ENCODE results near the gene GNB1L.

GNB1L gene

GRCh38 chr22:19859861-19860510 lies 5.3 kb upstream of the GNB1L start:
- no peak for DNase-seq

- no peak for DNase-seq
These were observed 2.7 kb upstream of the GNB1L start for GRCh38 chr22:19857382-19857781.

DNA sequence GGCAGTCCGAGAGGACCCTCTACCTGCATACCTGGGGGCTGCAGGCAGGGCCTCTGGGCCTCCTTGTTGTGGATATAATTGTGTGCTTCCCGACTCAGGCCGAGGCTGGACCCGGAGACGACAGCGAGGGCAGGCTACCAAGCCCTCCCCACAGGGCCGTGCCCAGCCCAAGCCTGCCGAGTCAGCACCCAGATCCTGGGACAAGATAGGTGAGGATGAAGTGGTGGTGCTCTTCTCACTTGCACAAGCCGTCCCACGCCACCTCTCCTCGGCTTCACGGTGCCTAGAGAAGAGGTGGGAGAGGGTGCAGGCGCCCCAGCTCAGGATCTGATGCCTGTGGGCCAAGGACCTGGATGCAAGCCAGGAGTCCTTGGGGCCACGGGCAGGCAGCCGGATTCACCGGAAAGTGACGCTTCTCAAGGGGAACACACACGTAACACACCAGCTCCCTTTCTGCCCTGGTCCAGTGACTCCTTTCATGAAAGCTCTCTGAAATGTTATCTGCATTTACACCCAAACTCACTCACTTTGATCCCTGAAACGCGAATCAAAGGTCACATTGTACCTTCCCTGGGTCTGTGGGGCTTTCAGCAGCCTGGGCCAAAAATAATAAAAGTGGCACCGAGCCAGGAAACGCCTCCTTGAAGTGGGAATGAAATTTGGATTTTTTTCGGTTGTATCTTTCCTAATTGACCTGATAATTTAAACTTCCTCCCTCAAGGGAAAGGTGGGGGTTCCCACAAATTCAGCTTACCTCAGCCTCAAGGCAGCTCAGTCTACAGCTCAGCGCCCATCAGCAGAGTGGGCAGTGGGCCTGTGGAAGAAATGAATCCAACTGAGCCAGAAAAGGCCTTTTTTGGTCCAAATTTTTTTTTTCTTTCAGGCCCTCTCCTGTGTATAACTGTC lies 1.1 kb upstream of the GNB1L start:
- DNase-seq, result peak; percentile 67 to 76

- DNase-seq, result peak in 1 of 2 donors; percentile 39
These were observed 546 bp downstream of the GNB1L start for GRCh38 chr22:19853879-19854777.

DNA sequence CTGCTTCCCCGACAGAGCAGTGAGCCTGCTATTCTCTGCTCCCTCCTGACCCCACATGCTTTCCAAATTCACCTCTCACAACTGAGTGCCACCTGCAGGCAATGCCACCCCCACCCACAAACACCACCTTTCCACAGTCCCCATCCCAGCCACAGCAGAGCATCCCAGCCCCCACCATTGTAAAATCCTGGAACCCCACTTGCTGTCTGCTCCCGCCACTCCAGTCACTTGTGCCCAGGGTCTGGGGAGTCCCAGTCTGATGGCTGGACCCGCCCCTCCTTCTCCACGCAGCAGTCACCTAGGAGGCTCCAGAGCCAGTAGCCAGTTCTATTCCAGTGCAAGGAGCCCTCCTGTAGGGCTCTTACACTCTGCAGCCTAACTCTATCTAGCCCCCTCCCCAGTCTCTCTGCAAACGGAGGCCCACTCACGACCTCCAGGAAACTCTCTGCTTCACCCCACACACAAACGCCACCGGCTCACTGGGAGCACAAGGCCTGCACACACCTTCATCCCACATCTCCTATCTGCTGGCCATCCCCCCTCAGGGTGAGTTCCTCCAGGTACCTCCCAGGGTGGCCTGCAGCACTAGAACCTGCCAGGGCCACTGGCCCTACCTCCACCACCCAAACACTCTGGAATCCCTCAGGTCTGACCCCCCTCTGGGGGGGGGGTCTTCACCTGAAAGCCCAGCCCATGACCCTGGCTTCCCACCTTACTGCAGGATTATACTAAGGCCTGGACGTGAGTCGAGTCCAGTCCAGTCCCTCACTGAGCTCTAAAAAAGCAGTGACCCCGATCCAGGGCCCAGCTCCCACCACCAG lies 1.4 kb downstream of the GNB1L start:
- DNase-seq, result no peak

- DNase-seq, result no peak
These were observed 2.4 kb downstream of the GNB1L start for GRCh38 chr22:19852177-19852781.

DNA sequence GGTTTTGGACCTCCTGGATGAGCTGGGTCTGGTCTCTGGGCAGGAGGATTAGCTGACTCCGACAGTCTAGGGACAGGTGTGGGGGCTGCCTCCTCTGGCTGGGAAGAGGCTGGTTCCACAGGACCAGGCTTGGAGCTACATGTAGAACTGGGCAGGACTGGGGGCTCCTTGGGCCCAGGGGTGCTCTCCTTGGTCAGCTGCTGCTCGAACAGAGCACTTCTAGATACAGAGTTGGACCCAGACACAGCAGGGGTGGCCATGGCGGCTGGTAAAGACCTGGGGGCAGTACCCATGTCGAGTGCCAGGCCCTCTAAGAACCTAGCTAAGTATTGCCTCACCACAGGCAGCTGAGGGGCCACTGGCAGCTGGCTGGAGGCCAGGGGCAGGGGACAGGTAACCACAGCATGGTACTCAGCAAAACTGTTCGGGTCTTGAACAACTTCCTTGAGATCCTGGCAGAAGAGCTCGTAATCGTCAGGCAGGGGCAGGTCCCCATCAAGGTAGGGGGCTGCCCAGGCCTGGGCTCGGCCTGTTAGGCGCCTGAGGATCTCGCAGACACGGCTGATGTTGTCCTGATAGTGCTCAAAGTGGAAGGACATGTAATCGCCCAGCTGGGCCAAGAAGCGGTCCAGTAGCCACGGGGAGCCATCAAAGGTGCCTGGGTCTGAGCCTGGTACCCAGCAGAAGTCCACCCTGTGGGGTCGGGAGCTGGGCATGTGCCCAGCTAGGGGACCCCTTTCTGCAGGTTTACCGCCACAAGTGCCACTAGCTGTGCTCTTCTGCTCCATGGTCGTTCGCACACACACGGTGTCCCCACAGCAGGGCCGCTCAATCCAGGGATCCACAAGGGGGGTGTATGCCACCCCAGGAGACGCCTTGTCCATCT lies 3.1 kb downstream of the GNB1L start:
- DNase-seq, result no peak

DNA sequence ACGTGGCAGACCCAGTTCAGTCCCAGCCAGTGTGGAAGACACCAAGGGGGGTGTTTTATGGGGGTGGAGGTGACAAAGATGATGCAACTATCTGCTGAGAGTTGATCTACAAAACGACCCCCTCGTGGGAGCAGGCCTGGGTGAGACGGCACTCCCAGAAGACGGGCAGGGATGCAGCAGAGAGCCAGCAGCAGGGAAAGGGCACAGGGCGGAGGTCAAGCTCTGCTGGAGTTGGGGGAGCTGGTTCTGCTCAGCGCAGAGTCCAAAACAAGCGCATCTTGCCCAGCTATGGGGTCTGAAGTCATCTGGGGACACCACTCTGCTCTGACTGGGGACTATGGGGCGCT lies 3.9 kb downstream of the GNB1L start:
- no peak for DNase-seq

DNA sequence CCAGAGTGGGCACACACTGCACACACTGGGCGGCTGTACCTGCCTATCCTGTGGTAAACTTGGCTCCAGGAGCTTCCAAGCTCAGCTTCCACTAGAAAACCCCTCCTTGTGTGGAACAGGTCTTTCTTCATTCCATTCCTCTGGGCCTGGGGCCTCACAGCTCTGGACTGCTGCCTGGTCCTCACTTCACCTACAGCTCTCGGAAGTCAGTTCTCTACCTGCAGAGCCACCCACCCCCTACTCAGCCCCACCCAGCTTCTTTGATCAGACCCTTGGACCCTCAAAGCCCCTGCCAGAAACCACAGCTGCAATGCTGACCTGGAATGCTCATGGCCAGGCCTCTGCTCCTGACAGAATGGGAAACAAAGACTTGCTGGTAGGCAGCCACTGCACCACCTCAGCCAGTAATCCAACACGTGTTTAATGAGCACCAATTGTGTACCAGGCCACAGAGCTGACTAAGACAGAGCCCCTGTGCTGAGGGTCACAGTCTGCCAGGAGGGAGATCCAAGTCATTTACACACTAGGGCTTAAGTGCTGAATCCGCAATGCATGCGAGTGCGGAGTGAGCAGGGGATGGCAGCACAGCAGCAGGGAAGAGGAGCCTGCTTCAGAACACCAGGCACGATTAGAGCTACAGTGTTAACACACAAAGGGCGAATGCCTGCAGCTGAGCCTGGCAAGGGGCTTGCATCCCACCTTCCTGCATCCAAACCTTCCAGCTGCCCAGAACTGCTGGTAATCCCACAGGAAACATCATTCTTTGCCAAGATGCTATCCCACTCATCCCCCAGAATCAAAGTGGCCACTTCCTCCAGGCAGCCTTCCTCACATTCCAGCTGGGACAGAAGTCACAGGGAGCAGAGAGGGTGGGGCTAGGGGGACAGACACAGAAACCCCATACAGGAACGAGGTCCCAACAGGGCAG lies 4.6 kb downstream of the GNB1L start:
- DNase-seq, result no peak

DNA sequence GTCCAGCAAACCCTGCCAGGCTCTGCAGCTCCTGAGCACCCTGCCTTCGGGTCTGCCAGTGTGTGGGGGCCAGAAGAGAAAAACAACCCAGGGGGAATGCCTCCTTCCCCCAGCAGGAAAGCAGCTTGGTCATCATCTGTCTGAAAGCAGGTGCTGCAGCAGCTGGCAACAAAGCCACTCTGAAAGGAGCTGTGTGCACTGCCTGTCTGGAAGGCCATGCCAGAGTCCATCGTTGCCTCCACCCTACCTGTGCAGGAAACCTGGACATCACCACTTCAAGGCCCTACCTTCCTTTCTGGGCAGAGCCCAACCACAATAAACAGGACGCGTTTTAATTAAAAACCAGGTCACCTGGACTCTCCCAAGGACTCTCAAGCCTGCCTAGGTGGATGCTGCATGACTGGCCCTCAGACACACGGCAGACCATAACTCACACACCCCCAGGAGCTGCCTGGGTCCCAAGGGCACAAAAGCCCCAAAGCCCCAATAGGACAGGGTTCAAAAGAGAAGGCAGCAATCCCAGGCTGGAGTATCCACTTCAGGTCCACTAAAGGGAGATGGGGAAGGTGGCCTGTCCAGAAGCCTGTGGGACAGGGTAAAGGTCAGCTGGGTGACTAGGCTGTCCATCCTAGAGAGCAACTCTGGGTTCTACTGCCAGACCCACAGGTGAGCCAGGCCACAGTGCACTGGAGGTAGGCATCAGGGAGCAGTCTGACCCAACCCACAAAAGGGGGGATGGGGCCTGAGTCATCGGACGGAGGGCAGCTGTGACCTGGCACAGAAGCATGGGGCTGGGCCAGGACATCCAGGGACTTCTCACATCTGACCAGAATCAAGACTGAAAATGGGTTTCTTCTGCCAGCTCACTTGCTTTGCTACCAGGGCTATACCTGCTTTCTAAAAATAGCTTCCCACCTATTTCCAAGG lies 6.1 kb downstream of the GNB1L start:
- no peak for DNase-seq

DNA sequence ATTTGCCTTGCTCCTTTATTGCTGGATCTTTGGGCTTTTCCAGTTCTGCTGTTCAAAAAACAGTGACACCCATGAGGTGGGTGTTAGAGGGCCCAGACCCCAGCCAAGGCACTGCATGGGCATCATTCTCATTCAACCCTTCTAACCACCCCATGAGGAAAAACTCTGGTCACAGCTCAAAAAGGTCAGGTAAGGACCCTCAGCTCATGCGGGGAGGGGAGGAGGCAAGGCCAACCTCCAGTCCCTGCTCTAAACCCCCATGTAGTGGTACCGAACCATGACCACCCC lies 7.4 kb downstream of the GNB1L start:
- DNase-seq, result no peak

DNA sequence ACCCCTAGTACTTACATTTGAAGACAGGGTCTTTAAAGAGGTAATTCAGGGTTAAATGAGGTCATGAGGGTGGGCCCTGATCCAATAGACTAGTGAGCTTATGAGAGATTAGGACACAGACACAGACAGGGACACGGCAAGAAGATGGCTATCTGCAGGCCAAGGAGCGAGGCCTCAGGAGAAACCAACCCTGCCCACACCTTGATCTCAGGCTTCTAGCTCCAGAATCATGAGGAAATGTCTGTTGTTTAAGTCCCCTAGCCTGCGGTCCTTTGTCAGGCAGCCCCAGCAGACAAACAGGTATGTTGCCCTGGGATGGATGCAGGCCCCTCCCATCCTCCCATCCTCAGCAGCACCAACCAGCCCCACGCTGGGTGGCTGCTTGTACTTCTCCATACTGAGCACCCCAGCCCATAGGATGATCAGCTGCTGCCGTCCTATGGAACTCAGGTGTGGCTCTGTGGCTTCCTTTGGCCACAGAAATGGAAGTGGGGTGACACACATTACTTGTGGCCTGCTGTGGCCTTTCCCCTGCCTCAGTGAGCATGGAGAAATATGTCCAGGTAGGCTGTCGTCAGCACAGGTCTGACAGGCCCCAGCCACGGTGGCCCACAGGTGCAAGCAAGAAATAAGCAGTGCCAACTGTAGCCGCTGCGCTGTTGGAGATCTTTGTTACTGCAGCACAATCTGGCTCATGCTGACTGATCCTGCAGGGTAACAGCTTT lies 7.9 kb downstream of the GNB1L start:
- DNase-seq, result no peak

- no peak for DNase-seq
These were observed 9.5 kb downstream of the GNB1L start for GRCh38 chr22:19845054-19845722.

- DNase-seq, result no peak
These were observed 10.2 kb downstream of the GNB1L start for GRCh38 chr22:19844377-19845053.

DNA sequence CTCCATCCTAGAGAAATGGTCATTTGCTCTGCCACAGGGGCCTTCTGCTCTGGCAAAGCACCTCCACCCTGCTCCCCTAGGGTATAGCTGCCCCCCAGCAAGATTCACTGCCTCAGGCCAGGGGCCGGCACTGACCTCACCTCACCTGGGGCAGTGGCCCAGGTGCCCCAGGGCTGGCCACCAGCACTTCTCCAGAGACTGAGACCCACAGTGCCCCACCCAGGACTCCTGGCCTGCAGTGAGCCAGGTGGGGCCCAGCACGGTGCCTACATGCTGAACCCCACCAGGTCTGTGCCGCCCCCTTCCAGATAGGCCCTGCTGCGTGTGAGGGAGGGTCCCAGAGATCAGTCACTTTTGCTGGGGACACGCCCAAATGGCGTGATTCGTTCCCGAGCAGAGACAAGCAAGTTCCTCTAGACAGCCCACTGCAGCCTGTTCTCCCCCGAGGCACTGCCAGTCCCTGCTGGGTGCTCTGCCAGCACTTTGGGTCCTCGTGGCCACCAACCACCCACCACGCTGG lies 10.8 kb downstream of the GNB1L start:
- DNase-seq, result no peak

GRCh38 chr22:19843107-19843856 lies 11.4 kb downstream of the GNB1L start:
- DNase-seq, result no peak
